Islet of Langerhans (tissue), 1 donor: ENCODE measurements around the gene UCKL1.
"Not testable (repeated sequence)": the region's sequence is repeated elsewhere in the genome, so short reads cannot be mapped to it uniquely, and the experiment has no call there.

Source experiments
- FAIRE-seq: peaks from one replicate; lab custom pipeline; 2011; peaks lifted over from hg19 to GRCh38; lab: Jason Lieb, UNC

Gene UCKL1

GRCh38 chr20:63972312-63973159 lies 16.3 kb upstream of the UCKL1 start:
- FAIRE-seq = no peak

- FAIRE-seq = not testable (repeated sequence)
These were observed 15.7 kb upstream of the UCKL1 start for GRCh38 chr20:63971960-63972311.

GRCh38 chr20:63970714-63971431 lies 14.7 kb upstream of the UCKL1 start:
- no peak for FAIRE-seq

- no peak for FAIRE-seq
These were observed 13.9 kb upstream of the UCKL1 start, which contains the start of gene ZNF512B for GRCh38 chr20:63969838-63970713. TSS of gene ZNF512B (minus strand) at chr20:63969930. CDS start at chr20:63967950, 1,980 bp downstream.

GRCh38 chr20:63968928-63969760 lies 12.9 kb upstream of the UCKL1 start:
- no peak for FAIRE-seq

GRCh38 chr20:63968136-63968927 lies 12.1 kb upstream of the UCKL1 start:
- FAIRE-seq = no peak

GRCh38 chr20:63967330-63968135 lies 11.3 kb upstream of the UCKL1 start:
- FAIRE-seq = no peak

GRCh38 chr20:63966944-63967322 lies 10.7 kb upstream of the UCKL1 start:
- no peak for FAIRE-seq

GRCh38 chr20:63966172-63966943 lies 10.1 kb upstream of the UCKL1 start:
- no peak for FAIRE-seq

GRCh38 chr20:63964412-63964811 lies 8.2 kb upstream of the UCKL1 start:
- no peak for FAIRE-seq

GRCh38 chr20:63963784-63964301 lies 7.6 kb upstream of the UCKL1 start:
- no peak for FAIRE-seq

- no peak for FAIRE-seq
These were observed 7.1 kb upstream of the UCKL1 start for GRCh38 chr20:63963348-63963741.

GRCh38 chr20:63962426-63963347 lies 6.5 kb upstream of the UCKL1 start:
- FAIRE-seq = no peak

GRCh38 chr20:63961664-63962425 lies 5.6 kb upstream of the UCKL1 start:
- no peak for FAIRE-seq

GRCh38 chr20:63960654-63961621 lies 4.7 kb upstream of the UCKL1 start:
- not testable (repeated sequence) for FAIRE-seq

- FAIRE-seq = no peak
These were observed 3.5 kb upstream of the UCKL1 start for GRCh38 chr20:63959699-63960075.
